NB4 (cell line): ENCODE results near the gene PSENEN.

Experiments used
- DNase-seq: peaks from one replicate; pipeline ENCODE4 v3.0.0; 2010; ENCODE audit warnings: low read depth
- H3K4me3 ChIP-seq: one replicate; pipeline ENCODE4 v1.5.1; 2011; ENCODE audit warnings: mild to moderate bottlenecking, low read depth, low read length, moderate library complexity
- CTCF ChIP-seq: IDR thresholded peaks from one replicate; pipeline ENCODE4 v1.5.1; 2012; ENCODE audit warnings: low read depth, low read length
- MAX ChIP-seq: IDR thresholded peaks from 2 replicates; pipeline ENCODE4 v1.6.1; 2011; ENCODE audit warnings: low read depth, low read length
- MYC ChIP-seq: IDR thresholded peaks from 2 replicates; pipeline ENCODE4 v1.6.1; 2011; ENCODE audit warnings: low read depth, low read length
- POLR2A ChIP-seq: IDR thresholded peaks from 2 replicates; pipeline ENCODE4 v1.6.1; 2011; ENCODE audit warnings: mild to moderate bottlenecking; ENCODE audit not compliant: insufficient read length; ENCODE audit errors: extremely low read depth

The PSENEN gene

GRCh38 chr19:35740423-35741202 lies 4.8 kb upstream of the PSENEN start:
- TF ChIP-seq MAX, result peak; percentile 30; the same call in 1 of the 2 replicates
- TF ChIP-seq POLR2A, result peak; percentile 30
- TF ChIP-seq MYC, result no peak; the same call in 1 of the 2 replicates
- no peak for TF ChIP-seq CTCF
- DNase-seq, result peak; percentile 95

GRCh38 chr19:35741203-35741515 lies 4.3 kb upstream of the PSENEN start:
- peak overlapping the region; percentile 35 for H3K4me3 ChIP-seq
- DNase-seq, result no peak
- TF ChIP-seq MAX (no peak), MYC (no peak), POLR2A (no peak), CTCF (peak; percentile 5)

More at GRCh38 chr19:35740423-35741202, 4.8 kb upstream of the PSENEN start:
- peak overlapping the region; percentile 53 for H3K4me3 ChIP-seq

GRCh38 chr19:35742121-35742724 lies 3.2 kb upstream of the PSENEN start, which contains the start of gene IGFLR1:
IGFLR1 (minus strand) TSS chr19:35742452; CDS start chr19:35741180, 1,272 bp downstream.
- peak within 1 kb of the TSS; percentile 35 for H3K4me3 ChIP-seq
- TF ChIP-seq POLR2A (no peak), MAX (peak; percentile 84), CTCF (no peak), MYC (peak; percentile 52; the same call in 1 of the 2 replicates)
- DNase-seq, result peak; percentile 81

- H3K4me3 ChIP-seq, result no peak overlapping the region
- TF ChIP-seq MAX (no peak), POLR2A (no peak), CTCF (no peak), MYC (no peak)
These were observed 1.6 kb upstream of the PSENEN start for GRCh38 chr19:35743640-35744429.

GRCh38 chr19:35744430-35745327 lies 772 bp upstream of the PSENEN start:
- peak; percentile 42 for TF ChIP-seq POLR2A
- TF ChIP-seq MYC, result no peak
- TF ChIP-seq MAX, result no peak
- no peak for TF ChIP-seq CTCF
- peak overlapping the region; percentile 66 for H3K4me3 ChIP-seq
- DNase-seq, result peak; percentile 91

More at GRCh38 chr19:35743640-35744429, 1.6 kb upstream of the PSENEN start:
- no peak for DNase-seq
